ENCODE measurements around the gene ATF6B. TPM values are rescaled to one million over a fixed set of nuclear protein-coding genes. Genes with fewer than 3 reads are reported as not detected.

ATF6B gene
- total and polyA plus RNA-seq, 7 donors: 13.0 to 35.2 (median 19.2) TPM

DNA sequence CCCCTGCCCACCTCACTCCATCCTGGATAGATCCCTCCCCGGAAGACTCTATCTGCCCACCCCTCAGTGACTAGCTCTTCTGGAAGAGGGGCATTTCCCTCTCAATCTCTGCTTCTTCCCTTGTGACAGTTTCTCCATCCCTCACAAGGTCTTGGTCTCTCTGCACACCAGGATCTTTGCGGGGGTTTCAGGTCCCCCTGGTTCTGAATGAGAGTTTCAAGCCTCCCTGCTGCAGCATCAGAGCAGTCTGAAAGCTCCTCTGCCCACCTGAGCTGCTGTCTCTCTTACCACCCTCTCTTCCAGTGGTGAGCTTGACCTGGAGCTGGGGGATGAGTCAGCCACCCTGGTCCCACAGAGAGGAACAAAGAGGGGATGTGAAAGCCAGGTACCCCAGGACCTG, 43.3 kb downstream of the ATF6B start:
- WGBS, 3 donors: 87 to 100% (median 97%) methylated on average over 2 of the region's 2 CpGs

DNA sequence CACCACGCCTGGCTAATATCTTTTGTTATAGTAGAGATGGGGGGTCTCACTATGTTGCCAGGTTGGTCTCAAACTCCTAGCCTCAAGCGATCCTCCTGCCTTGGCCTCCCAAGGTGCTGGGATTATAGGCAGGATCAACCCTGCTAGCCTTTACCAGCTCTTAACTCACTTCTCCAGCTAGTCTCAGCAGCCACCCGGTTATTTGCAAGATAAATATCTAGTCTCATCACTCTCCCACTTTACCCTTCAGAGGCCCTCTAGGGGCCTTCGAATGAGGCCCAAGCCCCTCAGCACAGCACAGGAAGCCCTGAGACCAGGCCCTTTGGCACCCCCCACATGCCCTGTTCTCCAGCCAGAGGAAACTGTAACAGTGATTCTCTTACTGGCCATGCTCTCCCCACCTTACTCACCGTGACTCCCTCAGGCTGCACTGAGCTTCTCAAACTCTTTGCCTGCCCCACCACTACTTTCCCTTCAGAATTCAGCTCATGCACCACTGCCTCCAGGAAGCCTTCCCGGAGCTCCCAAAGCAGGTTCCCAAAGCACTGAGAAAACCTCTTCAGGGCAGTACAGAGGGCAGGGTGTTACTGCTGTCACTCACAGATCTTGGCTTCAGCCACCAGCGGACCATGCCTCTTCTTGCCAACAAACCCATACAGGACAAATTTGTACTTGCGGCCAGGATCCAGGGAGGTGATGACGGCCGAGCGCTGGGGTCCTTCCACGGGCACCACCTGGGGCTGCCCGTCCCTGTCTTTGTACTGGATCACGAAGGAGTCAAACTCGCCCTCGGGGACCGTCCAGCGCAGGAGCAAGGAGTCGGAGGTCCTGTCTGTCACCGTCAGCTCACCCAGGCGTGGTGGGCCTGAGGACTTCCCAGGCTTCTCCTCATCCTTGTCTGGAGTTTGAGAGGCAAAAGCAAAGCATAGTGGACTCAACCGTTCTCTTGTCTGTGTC, 44.0 kb downstream of the ATF6B start:
- Histone ChIP-seq H3K27me3 (ENCODE audit: insufficient read depth in 3 of 3, low read length in 2 of 3) (peaks cover 0 to 22% (median 10%) of the 10 kb centered on the region in 3 donors), H3K36me3 (ENCODE audit: insufficient read depth in 1 of 2, low read depth in 1 of 2) (no peaks in the 10 kb centered on the region), H3K4me3 (no peak overlapping the region), H3K9me3 (no peaks in the 10 kb centered on the region), H3K27ac (no peak overlapping the region), H3K4me1 (peaks cover 5% of the 10 kb centered on the region)
- peak in 1 of 2 donors; percentile 33 for DNase-seq
- WGBS, 3 donors: 92 to 95% (median 93%) methylated on average over 22 of the region's 22 CpGs
- intact Hi-C loops (cut with DNase I): no loop called here
- TF ChIP-seq, protein P1, sequence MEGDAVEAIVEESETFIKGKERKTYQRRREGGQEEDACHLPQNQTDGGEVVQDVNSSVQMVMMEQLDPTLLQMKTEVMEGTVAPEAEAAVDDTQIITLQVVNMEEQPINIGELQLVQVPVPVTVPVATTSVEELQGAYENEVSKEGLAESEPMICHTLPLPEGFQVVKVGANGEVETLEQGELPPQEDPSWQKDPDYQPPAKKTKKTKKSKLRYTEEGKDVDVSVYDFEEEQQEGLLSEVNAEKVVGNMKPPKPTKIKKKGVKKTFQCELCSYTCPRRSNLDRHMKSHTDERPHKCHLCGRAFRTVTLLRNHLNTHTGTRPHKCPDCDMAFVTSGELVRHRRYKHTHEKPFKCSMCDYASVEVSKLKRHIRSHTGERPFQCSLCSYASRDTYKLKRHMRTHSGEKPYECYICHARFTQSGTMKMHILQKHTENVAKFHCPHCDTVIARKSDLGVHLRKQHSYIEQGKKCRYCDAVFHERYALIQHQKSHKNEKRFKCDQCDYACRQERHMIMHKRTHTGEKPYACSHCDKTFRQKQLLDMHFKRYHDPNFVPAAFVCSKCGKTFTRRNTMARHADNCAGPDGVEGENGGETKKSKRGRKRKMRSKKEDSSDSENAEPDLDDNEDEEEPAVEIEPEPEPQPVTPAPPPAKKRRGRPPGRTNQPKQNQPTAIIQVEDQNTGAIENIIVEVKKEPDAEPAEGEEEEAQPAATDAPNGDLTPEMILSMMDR (IDR thresholded peaks at IDR 0.05): no peak
- no peak for ATAC-seq

More for the DNA sequence above, 43.3 kb downstream of the ATF6B start:
- Histone ChIP-seq H3K4me3 (no peak overlapping the region), H3K9me3 (no peaks in the 10 kb centered on the region), H3K27me3 (ENCODE audit: insufficient read depth in 3 of 3, low read length in 2 of 3) (peaks cover 0 to 22% (median 10%) of the 10 kb centered on the region in 3 donors), H3K36me3 (ENCODE audit: insufficient read depth in 1 of 2, low read depth in 1 of 2) (no peaks in the 10 kb centered on the region), H3K27ac (no peak overlapping the region), H3K4me1 (peaks cover 5% of the 10 kb centered on the region)
- intact Hi-C loops (cut with DNase I): no loop called here
- TF ChIP-seq, protein P1 (IDR thresholded peaks at IDR 0.05): no peak
- DNase-seq (no peak), ATAC-seq (no peak)

DNA sequence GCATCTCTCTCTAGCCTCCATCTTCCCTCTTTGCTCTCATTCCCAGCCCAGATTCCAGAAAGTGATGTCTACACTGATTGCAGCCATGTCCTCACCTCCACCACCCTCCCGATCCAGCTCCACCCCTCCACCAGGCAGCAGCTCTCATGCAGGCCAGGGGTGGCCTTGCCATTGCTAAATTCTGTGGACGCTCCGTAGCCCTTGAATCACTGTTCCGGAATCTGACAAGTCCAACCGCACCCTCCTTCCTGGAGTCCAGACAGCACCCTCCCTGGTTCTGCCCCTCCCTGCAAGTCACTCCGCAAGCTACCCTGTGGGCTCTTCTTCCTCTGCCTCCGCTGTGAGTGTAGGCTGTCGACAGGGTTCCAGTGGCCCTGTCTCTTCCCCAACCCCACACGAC, 45.1 kb downstream of the ATF6B start:
- ATAC-seq (peak in 3 of 4 donors; percentile 27 to 67 (median 41)), DNase-seq (peak; percentile 79 to 83)
- 68 to 84% (median 80%) methylated on average over 9 of the region's 9 CpGs for WGBS, 3 donors
- no peaks in the 10 kb centered on the region for H3K36me3 ChIP-seq (ENCODE audit: insufficient read depth in 1 of 2, low read depth in 1 of 2)
- TF ChIP-seq, protein P1 (IDR thresholded peaks at IDR 0.05): no peak
- intact Hi-C loops (cut with DNase I): no loop called here
- peaks cover 0 to 22% (median 10%) of the 10 kb centered on the region in 3 donors for H3K27me3 ChIP-seq (ENCODE audit: insufficient read depth in 3 of 3, low read length in 2 of 3)
- no peaks in the 10 kb centered on the region for H3K9me3 ChIP-seq
- H3K27ac ChIP-seq: no peak overlapping the region
- H3K4me1 ChIP-seq: peaks cover 5% of the 10 kb centered on the region
- H3K4me3 ChIP-seq: no peak overlapping the region

DNA sequence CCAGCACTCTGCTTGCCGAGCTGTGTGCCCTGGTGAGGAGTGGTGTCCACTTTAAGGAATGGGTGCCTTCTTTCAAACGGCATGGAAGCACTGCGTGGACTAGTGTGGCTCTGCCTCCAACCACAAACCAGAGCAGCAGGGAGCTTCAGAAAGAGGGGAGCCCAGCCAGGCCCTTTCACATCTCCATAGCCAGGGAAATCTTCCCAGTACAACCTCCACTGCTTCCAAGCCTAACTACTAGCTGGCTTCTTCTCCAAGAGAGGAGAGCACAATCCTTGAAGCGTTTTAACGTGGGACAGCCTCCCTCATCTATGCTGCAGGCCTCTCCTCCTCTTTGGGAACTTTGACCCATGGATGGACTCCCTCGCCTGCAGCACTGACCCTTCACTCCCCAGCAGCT, 45.6 kb downstream of the ATF6B start:
- no peaks in the 10 kb centered on the region for H3K36me3 ChIP-seq (ENCODE audit: insufficient read depth in 1 of 2, low read depth in 1 of 2)
- TF ChIP-seq, protein P1 (IDR thresholded peaks at IDR 0.05): no peak
- ATAC-seq (no peak), DNase-seq (peak in 1 of 2 donors; percentile 23)
- H3K27ac ChIP-seq: peak overlapping the region; percentile 23
- no peak overlapping the region for H3K4me3 ChIP-seq
- H3K9me3 ChIP-seq: no peaks in the 10 kb centered on the region
- H3K4me1 ChIP-seq: peaks cover 5% of the 10 kb centered on the region
- intact Hi-C loops (cut with DNase I): no loop called here
- peaks cover 0 to 22% (median 10%) of the 10 kb centered on the region in 3 donors for H3K27me3 ChIP-seq (ENCODE audit: insufficient read depth in 3 of 3, low read length in 2 of 3)
- WGBS, 3 donors: 56 to 63% (median 60%) methylated on average over 6 of the region's 6 CpGs

Data from psoas muscle (tissue), 8 donors.